ENCODE results near the gene LRRC17. TPM values are rescaled to one million over a fixed set of nuclear protein-coding genes. Genes with fewer than 3 reads are reported as not detected.

The LRRC17 gene
- total RNA-seq, 1 experiment from 2014 or later, result 0.42 TPM

- no TSS peak for BruUV-seq (replicated peaks)
Observed at GRCh38 chr7:102981451-102981850, 68.7 kb downstream of the LRRC17 start.

GRCh38 chr7:102982235-102982634, 69.4 kb downstream of the LRRC17 start:
- Mint-ChIP-seq H3K4me1 (ENCODE audit: low read depth, unreplicated experiment) (peaks cover 9% of the 10 kb centered on the region), H3K27ac (ENCODE audit: unreplicated experiment) (no peak overlapping the region), H3K27me3 (ENCODE audit: unreplicated experiment) (no peaks in the 10 kb centered on the region), H3K9me3 (ENCODE audit: low read depth, unreplicated experiment) (no peaks in the 10 kb centered on the region), H3K36me3 (ENCODE audit: insufficient read depth, unreplicated experiment) (peaks cover 7% of the 10 kb centered on the region), H3K4me3 (ENCODE audit: low read depth, unreplicated experiment) (no peak overlapping the region)
- intact Hi-C loops (cut with micrococcal nuclease; ENCODE audit: unreplicated experiment), result no loop called here
- TF ChIP-seq CTCF (IDR thresholded peaks at IDR 0.05; ENCODE audit: unreplicated experiment), result no peak
- BruUV-seq (replicated peaks), result no TSS peak
- DNase-seq, result no peak
- CTCF ChIA-PET, result no interaction called here

More at GRCh38 chr7:102981451-102981850, 68.7 kb downstream of the LRRC17 start:
- H3K27me3 Mint-ChIP-seq (ENCODE audit: unreplicated experiment), result no peaks in the 10 kb centered on the region
- H3K4me3 Mint-ChIP-seq (ENCODE audit: low read depth, unreplicated experiment), result no peak overlapping the region
- H3K27ac Mint-ChIP-seq (ENCODE audit: unreplicated experiment), result no peak overlapping the region
- intact Hi-C loops (cut with micrococcal nuclease; ENCODE audit: unreplicated experiment), result no loop called here
- peaks cover 7% of the 10 kb centered on the region for H3K36me3 Mint-ChIP-seq (ENCODE audit: insufficient read depth, unreplicated experiment)
- TF ChIP-seq CTCF (IDR thresholded peaks at IDR 0.05; ENCODE audit: unreplicated experiment), result no peak
- no peak for DNase-seq
- CTCF ChIA-PET, result no interaction called here
- H3K4me1 Mint-ChIP-seq (ENCODE audit: low read depth, unreplicated experiment), result peaks cover 9% of the 10 kb centered on the region
- no peaks in the 10 kb centered on the region for H3K9me3 Mint-ChIP-seq (ENCODE audit: low read depth, unreplicated experiment)

- Mint-ChIP-seq H3K27ac (ENCODE audit: unreplicated experiment) (no peak overlapping the region), H3K36me3 (ENCODE audit: insufficient read depth, unreplicated experiment) (peaks cover under 1% of the 10 kb centered on the region), H3K4me1 (ENCODE audit: low read depth, unreplicated experiment) (peaks cover 12% of the 10 kb centered on the region), H3K4me3 (ENCODE audit: low read depth, unreplicated experiment) (no peak overlapping the region), H3K9me3 (ENCODE audit: low read depth, unreplicated experiment) (peaks cover 7% of the 10 kb centered on the region), H3K27me3 (ENCODE audit: unreplicated experiment) (no peaks in the 10 kb centered on the region)
- no peak for DNase-seq
- intact Hi-C loops (cut with micrococcal nuclease; ENCODE audit: unreplicated experiment), result no loop called here
- no peak for TF ChIP-seq CTCF (IDR thresholded peaks at IDR 0.05; ENCODE audit: unreplicated experiment)
- BruUV-seq (replicated peaks), result no TSS peak
- CTCF ChIA-PET, result no interaction called here
Observed at GRCh38 chr7:102983602-102984001, 70.8 kb downstream of the LRRC17 start.

- BruUV-seq (replicated peaks), result no TSS peak
- peaks cover 14% of the 10 kb centered on the region for H3K4me1 Mint-ChIP-seq (ENCODE audit: low read depth, unreplicated experiment)
- no peak for TF ChIP-seq CTCF (IDR thresholded peaks at IDR 0.05; ENCODE audit: unreplicated experiment)
- CTCF ChIA-PET, result no interaction called here
- DNase-seq, result no peak
- H3K36me3 Mint-ChIP-seq (ENCODE audit: insufficient read depth, unreplicated experiment), result no peaks in the 10 kb centered on the region
- H3K27ac Mint-ChIP-seq (ENCODE audit: unreplicated experiment), result no peak overlapping the region
- peaks cover 7% of the 10 kb centered on the region for H3K9me3 Mint-ChIP-seq (ENCODE audit: low read depth, unreplicated experiment)
- intact Hi-C loops (cut with micrococcal nuclease; ENCODE audit: unreplicated experiment), result no loop called here
- no peaks in the 10 kb centered on the region for H3K27me3 Mint-ChIP-seq (ENCODE audit: unreplicated experiment)
- H3K4me3 Mint-ChIP-seq (ENCODE audit: low read depth, unreplicated experiment), result no peak overlapping the region
Observed at GRCh38 chr7:102985176-102985783, 72.5 kb downstream of the LRRC17 start.
